Measurements from ENCODE around the gene ARHGAP4.

Gene ARHGAP4

DNA sequence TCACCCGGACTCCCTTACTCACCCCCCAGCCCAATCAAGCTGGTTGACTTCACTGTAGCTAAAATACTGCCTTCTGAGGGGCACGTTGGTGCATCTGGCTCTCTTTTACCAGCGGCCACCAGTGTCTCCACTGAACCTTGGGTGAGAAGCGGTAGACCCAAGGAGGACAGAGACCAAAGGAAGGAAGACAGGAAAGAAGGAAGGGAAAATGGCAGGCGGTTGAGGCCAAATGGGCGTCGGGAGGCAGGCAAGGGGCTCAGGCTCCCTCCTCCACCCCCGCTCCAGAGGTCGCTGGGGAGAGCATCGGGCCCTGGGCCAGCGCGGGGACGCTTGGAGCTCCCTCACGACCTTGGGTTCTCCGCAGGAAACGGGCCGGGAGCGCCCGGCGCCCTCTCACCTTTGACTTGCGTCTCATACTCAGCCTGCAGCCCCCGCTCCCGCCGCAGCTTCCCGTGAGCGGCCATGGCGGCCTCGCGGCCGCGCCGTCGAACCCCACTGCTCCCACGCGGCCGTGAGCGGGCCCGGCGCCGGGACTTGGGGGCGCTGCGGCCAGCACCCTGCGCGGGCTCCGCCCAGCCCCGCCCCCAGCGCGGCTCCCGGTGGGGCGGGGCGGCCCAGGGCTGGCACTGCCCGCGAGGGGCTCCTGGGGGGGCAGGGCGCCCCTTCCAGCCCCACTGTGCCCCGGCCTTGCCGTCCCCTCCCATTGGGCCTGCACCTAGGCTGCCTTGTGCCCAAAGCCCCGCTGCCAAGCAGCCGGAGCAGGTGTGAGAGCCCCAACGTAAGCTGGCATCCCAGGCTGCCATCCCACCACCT lies at the start of gene ARHGAP4:
TSS of gene ARHGAP4 (minus strand) at position 526 of the 813 bp plus-strand sequence. CDS start at position 464, 62 bp downstream.
- no peak for DNase-seq

DNA sequence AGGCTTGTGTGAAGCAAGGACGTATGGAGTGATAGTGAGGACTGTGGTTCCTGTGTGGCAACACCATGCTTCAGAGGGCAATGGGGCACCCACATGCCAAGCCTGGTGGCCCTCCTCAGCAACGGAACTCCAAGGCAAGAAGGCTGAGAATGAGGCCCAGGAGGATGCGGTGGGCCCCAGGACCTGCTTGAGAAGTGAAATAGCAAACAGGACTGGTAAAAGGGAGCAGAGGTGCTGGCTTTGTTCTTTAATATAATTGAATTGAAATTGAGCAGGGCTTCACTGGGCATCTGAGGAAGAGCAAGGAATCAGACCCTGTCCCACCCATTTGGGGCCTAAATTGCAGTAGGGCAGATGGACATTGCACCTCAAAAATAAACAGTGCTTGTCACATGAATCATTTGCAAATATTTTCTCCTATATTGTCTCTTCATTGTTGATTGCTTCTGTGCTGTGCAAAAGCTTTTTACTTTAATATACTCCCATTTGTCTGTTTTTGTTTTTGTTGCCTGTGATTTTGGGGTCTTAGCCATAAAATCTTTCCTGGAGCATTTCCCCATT lies 48.7 kb upstream of the ARHGAP4 start:
- no peak for DNase-seq

DNA sequence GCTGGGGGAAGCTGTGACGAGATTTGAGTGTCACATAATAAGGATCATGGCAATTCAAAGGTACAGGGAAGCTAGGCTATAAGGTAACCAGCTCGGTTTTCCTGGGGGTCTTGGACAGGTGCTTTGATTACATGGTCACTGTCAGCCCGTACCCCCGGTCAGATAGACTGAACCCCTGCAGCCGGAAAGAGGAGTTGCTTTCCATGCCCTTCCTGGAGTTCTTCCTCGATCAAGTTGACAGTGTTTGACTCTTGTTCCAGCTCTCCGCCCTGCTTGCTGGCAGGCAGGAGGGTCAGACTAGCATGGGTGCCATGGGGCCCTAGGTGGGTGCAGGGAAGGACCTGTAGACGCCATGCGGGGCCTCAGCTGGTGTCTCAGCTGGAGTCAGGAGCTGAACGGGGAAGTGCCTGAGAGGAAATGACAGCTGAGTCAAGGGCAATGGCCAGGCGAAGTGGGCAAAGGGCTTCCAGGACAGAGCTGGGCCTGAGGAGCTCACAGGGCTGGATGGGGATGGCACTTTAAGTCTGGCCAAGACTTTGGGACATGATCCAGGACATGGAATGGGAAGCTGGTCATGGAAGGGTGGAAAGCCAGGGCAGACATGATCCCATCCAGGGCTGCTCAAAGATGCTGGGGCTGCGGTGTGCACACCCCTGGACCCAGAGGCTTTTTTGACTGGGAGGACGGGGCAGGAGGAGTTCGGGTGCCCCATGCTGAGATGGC lies 48.1 kb upstream of the ARHGAP4 start:
- no peak for DNase-seq

DNA sequence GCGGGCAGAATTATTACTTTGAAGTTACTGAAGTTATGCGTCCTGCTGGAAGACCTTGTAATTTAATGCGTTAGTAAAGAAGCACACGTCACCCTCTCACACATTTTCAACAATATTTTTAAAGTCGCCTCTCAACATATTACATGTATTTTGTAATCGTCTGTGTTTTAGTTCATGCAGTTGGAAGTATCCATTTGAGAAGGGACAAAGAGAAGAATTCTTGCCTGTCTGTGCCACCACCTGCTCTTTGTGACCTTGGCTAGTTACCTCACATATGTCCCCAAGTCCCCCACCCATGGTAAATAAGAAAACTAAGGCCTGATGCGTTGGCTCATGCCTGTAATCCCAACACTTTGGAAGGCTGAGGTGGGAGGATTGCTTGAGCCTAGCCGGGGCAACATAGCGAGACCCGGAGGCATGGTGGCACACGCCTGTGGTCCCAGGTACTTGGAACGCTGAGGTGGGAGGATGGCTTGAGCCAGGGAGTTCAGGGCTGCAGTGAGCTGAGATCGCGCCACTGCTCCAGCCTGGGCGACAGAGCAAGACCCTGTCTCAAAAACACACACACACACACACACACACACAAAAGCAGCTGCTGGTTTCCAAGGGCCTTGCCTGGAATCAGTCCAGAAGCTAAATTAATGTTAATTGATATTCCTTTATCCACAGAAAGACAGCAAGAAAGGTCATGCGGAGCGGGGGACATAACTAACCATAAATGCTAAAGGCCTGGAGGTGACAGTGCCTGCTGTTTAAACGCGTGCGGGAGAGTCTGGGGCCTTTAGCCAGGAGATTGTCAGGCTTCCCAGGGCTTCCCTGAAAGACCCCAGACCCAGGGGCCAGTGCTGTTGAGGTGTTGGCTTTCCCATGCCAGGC lies 47.3 kb upstream of the ARHGAP4 start:
- DNase-seq: no peak

DNA sequence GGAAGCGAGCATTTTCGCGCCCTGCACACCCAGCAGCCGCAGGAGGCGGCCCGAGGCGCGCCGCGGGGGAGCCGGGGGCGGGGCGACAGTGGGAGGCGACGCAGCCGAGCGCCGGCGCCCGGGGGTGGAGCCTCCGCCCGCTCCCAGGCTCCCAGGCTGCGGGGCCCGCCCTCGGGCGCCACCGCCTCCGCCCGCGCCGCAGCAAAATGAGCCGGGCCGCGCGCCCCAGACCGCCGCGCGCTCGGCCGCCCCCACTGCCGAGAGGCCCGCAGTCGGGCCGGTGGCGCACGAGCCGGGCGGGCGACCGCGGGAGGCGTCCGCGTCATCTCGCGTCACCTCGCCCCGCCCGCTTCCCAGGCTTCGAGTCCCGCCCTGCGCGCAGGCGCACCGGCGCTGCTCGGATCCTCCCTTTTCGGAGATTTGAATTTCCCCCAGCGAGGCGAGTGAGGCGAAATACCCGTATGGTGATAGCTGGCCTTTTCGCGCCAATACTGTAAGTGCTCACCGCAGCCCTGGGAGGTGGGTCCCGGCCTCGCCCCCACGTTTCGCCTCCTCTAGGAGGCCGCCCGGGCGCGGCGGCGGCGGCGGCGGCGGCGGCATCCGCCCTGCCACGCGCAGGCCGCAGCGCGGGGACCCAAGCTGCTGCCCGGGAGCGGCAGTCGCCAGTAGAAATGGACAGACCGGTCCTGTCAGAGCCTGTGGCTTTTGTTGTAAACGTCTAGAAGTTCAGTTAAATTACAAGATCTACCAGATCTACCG lies 46.5 kb upstream of the ARHGAP4 start, which contains the start of gene TMEM187:
TSS of gene TMEM187 (plus strand) at position 387 of the 759 bp plus-strand sequence. CDS start 9,309 bp downstream, outside the sequence.
- peak; percentile 88 for DNase-seq

DNA sequence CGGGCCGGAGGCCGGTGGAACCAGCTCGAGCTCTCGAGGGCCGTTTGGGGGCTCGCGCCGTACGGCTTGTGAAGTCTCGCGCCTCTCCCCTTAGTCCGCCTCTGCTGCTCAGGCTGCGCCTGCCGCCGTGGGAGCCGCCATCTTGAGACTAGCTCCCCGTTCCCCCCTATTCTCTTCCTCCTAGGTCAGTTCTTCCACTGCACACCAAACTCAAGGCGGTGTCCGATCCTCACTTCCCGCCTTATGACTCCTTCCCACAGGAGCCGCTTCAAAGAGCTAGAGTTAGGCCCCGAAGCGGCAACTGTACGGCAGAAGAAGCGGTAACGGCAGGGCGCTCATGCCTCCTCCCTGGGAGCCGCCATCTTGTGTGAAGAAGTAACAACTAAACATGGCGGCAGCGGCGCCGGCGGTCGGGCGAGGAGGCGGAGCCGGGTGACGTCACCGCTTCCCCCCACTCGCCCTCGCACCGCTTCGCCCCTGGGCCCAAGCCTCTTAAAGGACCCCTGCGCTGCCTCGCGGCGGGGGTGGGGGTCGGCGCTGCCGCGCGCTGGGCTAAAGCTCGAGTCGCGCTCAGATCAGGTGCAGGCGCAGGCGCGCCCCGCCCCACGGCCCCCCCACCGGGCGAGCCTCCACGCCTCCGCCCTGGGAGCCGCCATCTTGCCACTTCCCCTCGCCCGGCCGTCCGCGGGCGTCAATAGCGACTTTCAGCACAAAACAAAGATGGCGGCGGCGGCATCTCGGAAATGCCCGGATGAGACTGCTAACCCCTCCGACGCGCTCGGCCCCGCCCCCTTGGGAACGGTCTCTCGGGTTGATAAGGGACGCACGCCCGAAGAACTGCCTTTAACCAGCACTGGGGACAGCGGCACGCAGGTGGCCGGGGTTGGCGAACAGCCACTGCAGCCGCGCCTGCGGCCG lies 45.6 kb upstream of the ARHGAP4 start, which contains the start of gene HCFC1:
TSS of gene HCFC1 (minus strand) at position 369 of the 918 bp plus-strand sequence. CDS start 978 bp downstream, outside the sequence.
- DNase-seq: peak; percentile 89

DNA sequence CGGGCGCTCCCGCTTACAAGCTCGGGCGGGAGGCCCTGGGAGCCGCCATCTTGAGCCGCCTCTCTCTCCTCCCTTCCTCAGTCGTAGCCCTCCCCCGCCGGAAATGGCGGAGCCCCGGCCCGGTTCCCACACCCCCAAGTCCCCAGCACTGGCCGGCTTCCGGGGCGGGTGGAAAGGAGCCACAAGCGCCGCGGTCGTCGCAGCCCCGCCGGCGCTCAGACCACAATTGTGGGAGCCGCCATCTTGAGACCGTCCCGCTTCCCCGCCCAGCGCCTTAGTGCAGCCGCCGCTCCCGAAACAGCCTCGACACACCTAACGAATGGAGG lies 45.0 kb upstream of the ARHGAP4 start:
- peak; percentile 86 for DNase-seq

DNA sequence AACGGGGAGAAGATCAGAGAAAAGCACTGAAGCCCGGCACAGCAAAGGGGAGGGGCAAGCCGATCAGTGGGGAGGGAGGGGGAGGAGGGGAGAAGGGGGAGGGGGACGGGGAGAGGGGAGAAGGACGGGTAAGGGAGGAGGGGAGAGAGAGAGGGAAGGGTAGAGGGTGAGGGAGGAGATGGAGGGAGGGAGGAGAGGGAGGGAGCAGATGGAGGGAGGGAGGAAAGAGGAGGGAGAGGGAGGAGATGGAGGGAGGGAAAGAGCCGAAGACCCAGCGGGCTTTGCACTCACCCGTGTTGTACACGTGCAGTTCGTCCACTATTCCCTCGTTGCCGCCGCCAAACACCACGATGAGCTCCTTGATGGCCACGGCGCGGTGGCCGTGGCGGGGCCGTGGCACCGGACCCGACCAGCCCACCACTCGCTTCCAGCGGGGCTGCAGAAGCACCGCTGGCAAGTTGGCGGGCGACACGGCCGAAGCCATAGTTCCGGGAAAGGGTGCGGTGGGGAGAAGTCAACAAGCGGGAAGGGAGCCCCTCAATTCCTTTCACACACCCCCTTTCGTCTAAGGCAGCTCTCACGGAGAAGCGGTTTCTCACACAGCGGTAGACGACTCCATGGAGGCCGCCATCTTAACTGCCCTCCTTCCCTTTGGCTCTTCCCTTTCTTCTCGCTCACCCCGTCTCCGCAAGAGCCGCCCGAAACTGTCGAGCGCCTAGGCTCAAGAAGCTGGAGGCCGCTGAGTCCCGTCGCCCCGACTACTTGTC lies 44.5 kb upstream of the ARHGAP4 start:
- peak; percentile 71 for DNase-seq

DNA sequence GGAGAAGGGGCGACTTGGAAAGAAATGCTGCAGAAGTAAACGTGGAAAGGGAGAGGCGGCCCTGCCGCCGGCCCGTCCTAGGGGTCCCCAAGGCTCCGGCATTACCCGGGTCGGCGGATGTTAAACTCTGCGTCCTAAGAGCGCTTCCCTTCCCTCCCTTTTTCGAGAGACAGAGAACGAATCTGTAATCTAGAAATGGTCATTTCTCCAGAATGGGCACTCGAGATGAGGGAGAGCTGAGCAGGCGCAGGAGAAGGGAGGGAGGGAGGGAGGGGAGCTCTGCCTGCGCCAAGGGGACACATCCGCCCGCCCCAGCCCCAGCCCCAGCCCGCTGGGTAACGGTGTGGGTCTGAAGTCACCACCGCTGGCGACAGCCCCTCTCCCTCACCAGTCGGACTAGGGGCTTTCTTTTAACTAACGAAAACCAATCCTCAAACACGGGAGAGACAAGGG lies 43.9 kb upstream of the ARHGAP4 start:
- no peak for DNase-seq

DNA sequence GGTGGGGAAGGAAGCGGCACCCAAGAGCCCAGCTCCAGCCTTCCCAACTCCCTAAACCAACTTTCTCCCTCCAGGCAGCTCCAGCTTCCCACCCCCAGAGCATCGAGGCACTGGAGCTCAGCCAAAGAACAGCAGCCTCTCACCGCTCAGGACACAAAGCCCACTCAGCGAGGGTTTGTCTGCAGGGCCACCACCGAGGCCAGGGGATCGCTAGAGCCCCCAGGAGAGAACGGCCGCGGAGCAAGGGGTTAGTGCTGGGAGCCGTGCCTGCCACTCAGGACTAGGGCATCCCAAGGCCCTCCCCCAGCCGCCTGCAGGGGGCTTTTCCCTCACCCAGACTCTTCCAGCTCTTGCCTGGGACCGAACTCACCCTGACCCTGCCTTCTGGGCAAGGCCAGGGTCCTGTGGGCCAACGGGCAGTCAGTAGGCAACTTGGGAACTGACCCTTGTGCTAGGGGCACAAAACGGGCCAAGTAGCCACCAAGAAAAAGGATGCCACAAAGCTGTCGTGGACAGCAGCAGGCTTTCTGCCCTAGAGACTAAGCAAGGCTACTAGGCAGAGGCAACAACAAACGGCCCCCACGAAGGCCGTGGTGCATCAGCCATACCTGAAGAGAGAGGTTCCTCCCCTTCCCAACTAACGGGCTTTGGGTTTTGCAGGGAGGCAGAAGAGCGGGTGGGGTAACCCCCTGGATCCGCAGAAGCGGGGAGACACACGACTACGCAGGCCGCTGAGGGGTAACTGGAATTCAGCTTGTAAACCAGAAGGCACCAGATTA lies 43.2 kb upstream of the ARHGAP4 start:
- peak; percentile 12 for DNase-seq

DNA sequence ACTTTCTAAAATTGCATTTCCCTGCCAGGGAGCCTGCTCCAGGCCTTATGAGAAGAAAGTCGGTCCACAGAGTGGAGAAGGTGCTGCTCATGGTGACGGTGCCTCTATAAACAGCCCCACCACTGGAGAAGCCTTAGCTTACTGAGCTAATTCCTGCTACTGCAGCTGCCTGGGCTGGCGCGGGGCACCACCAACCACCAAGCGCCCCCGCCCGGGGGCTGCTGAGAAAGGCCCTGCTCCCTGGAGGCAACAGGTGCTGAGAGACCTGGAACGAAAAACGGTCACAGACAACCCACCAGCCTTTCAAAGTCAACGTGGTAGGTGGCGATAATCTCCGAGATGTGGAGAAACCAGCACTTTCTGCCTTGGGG lies 42.7 kb upstream of the ARHGAP4 start:
- DNase-seq: peak; percentile 16

DNA sequence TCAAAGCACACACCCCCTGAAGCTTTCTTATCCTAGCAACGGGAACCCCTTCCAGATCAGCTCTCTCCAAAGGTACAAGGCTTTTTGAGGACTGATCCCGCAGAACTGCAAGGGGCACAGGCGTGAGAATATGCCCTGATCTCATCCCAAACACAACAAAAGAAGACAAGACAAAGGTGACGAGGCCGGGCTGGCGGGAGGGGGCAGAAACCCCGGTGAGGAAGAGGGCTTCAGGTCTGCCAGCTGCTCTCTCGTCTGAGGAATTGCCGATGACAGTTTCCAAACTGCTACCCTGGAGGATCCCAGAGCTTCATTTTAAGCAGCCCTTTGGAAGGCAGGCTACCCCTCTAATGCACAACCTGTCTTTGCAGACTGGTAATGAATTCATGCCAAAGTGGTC lies 42.2 kb upstream of the ARHGAP4 start:
- no peak for DNase-seq

DNA sequence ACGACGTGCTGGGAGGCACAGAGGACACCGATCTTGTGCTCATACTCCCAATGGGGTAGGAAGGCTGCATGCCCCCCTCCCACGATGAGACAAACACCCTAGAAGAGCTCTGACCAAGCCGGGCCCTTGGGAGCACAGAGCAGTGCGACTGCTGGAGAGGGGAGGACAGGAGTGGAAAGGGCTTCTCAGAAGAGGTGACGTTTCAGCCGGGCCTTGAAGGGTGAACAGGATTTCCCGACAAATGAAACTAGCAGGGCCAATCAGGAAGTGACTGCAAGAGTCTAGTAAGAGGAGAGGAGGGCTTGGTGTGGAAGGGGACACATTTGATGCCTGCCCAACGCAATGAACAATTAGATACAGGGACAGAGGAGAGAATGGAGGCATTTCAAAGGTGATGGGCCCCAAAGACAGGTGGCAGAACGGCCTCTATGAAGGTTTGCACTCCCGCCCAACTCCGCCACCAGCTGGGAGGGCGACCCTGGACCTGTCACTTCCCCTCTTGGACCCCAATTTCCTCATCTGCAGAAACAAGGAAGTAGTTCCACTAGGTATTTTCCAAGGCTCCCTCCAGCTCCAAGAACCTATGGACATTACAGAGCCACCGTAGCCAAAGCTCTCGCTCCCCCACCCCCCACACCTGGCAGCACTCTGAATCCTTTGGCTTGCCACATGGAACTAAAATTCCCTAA lies 41.6 kb upstream of the ARHGAP4 start:
- no peak for DNase-seq

DNA sequence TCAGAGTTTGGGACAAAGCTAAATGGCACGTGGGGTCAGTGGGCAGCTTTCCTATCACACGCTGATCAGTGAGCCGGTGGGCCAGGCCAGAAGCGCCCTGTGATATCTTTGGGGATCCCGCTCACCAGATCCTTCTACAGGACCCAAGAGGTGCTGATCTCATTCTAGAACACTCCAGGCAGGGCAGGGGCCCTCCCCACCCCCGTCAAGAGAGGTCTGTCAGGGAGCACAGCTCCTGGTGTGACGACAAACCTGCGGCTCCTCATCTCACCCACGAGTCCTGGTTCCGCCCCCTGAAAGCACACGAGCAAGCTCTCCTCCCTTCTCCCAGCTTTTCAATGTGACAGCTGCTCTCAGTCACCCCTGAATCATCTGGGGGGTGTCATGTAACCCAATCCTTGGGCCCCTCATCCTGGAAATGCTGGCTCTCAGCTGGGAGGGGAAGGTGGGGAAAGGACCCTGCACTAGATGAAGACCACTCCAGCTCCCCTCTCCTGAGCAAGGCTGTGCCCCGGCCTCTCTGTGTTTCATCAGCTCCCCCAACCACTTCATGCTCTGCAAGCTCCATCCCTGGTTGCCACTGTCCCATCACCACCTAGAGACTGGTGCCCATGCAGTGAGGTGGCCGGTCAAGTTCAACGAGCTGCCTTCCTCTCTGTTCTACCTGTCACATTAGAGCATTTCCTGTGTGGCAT lies 40.9 kb upstream of the ARHGAP4 start:
- DNase-seq: no peak

DNA sequence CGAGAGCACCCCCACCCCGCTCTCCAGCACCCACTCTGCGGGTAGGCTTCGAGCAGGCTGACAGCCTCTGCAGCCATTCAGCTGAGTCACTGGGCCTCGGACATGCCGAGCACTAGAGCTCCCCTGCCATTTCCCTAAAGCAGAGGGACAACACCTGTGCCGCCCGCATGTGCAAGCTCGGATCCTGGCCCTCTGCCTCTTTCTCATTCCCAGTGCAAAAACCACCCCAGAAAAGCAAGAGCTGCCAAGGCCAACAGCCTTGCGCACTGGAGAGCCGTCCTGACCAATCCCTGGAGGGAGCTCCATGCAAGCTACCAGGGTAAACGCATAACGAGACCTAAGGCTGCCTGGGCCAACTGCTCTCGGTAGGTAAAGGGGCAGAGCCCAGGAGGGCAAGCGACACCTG lies 40.2 kb upstream of the ARHGAP4 start:
- DNase-seq: no peak

DNA sequence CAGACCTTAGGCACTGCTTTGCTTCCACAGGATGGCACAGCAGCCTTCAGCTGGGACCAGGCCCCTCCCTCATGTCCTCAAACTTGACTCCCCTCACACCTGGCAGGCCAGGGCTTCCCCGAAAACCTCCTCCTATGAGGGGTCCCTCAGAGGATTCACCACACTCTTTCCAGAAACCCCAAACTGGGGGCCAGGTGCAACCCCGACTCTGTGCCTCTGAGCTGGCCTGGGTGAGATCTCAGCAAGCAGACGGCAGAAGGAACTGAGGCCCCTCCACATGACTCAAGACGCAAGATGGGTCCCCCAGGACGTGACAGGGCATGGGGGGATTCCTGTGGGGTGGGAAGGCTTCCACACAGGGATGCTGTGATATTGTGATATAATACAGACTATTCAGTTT lies 39.3 kb upstream of the ARHGAP4 start:
- DNase-seq: no peak

DNA sequence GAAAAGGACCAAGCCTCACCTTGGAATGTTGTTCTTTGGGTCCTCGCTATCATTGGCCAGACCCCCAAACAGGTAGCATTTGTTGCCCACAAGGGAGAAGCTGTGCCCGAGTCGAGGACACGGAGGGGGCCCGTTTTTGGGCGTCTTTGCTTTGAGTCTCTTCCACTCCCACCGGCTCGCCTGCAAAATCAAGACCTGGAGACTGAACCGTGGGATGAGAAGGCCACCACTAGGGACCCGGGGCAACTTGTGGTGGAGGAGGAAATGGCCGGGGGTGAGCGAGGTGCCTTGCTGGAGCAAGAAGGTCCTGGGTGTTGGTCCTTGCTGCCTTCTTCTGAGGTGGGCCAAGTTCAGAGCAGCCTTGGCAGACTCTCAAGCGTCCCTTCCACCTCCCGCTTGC lies 38.0 kb upstream of the ARHGAP4 start:
- DNase-seq: no peak

DNA sequence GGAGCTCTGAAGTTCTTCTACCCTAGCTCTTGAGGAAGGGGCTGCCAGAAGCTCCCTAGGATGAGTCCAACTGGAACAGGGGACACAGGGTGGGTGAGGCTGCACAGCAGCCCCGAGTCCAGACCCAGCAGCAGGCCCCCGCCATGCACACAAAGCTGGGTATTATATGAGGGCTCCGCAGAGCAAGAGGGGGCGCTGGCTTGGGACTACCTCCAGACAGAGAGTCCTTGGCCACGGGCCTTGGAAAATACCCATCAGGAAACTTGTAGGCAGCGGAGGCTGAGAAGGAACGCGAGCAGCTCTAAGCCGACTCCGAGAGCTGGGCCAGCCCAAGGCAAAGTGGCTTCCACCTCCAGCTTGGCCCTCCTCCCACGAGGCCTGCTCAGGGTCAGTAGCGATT lies 37.5 kb upstream of the ARHGAP4 start:
- DNase-seq: no peak
